ENCODE measurements around the gene ATP5PD. TPM values are rescaled to one million over a fixed set of nuclear protein-coding genes. Genes with fewer than 3 reads are reported as not detected.

The ATP5PD gene
- total RNA-seq, 1 experiment from 2014 or later, result 383 TPM

GRCh38 chr17:75069783-75070182 lies 23.0 kb upstream of the ATP5PD start (continued):
- TF ChIP-seq NFYB (CRISPR knock-in tag; conservative IDR thresholded peaks at IDR 0.05; ENCODE audit: low read depth), result no peak
- TF ChIP-seq ZNF512 (CRISPR knock-in tag; IDR thresholded peaks at IDR 0.05; ENCODE audit: borderline replicate concordance), result no peak
- no peak for TF ChIP-seq FOXP1 (CRISPR knock-in tag; IDR thresholded peaks at IDR 0.05; ENCODE audit: borderline replicate concordance)
- no peak for TF ChIP-seq GRHL2 (CRISPR knock-in tag; IDR thresholded peaks at IDR 0.05; ENCODE audit: insufficient replicate concordance, severe bottlenecking)
- no peak for TF ChIP-seq PRDM15 (CRISPR knock-in tag; IDR thresholded peaks at IDR 0.05)

- ATAC-seq (no peak), DNase-seq (ENCODE audit: low spot score) (no peak)
- ChIA-PET POLR2A (no interaction called here), CTCF (interaction anchor here (0.6 to 2.9 kb wide), 12 partner anchors 9 to 119 kb away, joined by 3 to 21 read pairs (median 4); partner anchors contain the start of genes ATP5PD, KCTD2, NT5C and SLC16A5)
- Mint-ChIP-seq H3K27me3 (ENCODE audit: low read depth) (no peaks in the 10 kb centered on the region), H3K36me3 (peaks cover 11% of the 10 kb centered on the region), H3K9me3 (no peaks in the 10 kb centered on the region), H3K4me1 (no peaks in the 10 kb centered on the region), H3K27ac (peak overlapping the region; percentile 8; the same call in 1 of the 2 replicates), H3K4me3 (no peak overlapping the region)
- TF ChIP-seq STAT6 (CRISPR knock-in tag; conservative IDR thresholded peaks at IDR 0.05; ENCODE audit: low read depth), result no peak
- no peak for TF ChIP-seq MAX (CRISPR knock-in tag; IDR thresholded peaks at IDR 0.05)
- no peak for TF ChIP-seq ZNF396 (CRISPR knock-in tag; IDR thresholded peaks at IDR 0.05; ENCODE audit: borderline replicate concordance)
- no peak for TF ChIP-seq ZNF219 (CRISPR knock-in tag; IDR thresholded peaks at IDR 0.05; ENCODE audit: borderline replicate concordance)
- no peak for TF ChIP-seq ZNF317 (CRISPR knock-in tag; IDR thresholded peaks at IDR 0.05; ENCODE audit: borderline replicate concordance, low read depth)
- no peak for TF ChIP-seq AR (CRISPR knock-in tag; IDR thresholded peaks at IDR 0.05)
- TF ChIP-seq CREM (CRISPR knock-in tag; IDR thresholded peaks at IDR 0.05), result no peak
- no peak for TF ChIP-seq ZNF121 (CRISPR knock-in tag; IDR thresholded peaks at IDR 0.05)
- TF ChIP-seq NFATC4 (CRISPR knock-in tag; IDR thresholded peaks at IDR 0.05), result no peak
- TF ChIP-seq SMAD4 (CRISPR knock-in tag; IDR thresholded peaks at IDR 0.05), result no peak
- no peak for TF ChIP-seq FOXJ3 (CRISPR knock-in tag; IDR thresholded peaks at IDR 0.05; ENCODE audit: borderline replicate concordance)
- no peak for TF ChIP-seq CBFB (CRISPR knock-in tag; IDR thresholded peaks at IDR 0.05; ENCODE audit: low read depth)
- no peak for TF ChIP-seq ZNF232 (CRISPR knock-in tag; IDR thresholded peaks at IDR 0.05)
- no peak for TF ChIP-seq PRDM15 (CRISPR knock-in tag; IDR thresholded peaks at IDR 0.05)
Observed at GRCh38 chr17:75068750-75069149, 22.0 kb upstream of the ATP5PD start.

Data from WTC11 (cell line).